Skin of body (tissue), 2 donors: ENCODE results near the gene LRRIQ4. TPM values are rescaled to one million over a fixed set of nuclear protein-coding genes. Genes with fewer than 3 reads are reported as not detected.

Experiments used
- DNase-seq: peaks from one replicate; lab custom pipeline; 2025; lab: John Stamatoyannopoulos, UW
- total RNA-seq: library from RNA; depleted of rRNA; stranded (reverse); fragments of >200 nt; gene quantifications from one replicate; pipeline ENCODE4 v1.2.3, GENCODE V29; 2014

The LRRIQ4 gene
- total RNA-seq, 1 donor from 2014 or later = not detected

DNA sequence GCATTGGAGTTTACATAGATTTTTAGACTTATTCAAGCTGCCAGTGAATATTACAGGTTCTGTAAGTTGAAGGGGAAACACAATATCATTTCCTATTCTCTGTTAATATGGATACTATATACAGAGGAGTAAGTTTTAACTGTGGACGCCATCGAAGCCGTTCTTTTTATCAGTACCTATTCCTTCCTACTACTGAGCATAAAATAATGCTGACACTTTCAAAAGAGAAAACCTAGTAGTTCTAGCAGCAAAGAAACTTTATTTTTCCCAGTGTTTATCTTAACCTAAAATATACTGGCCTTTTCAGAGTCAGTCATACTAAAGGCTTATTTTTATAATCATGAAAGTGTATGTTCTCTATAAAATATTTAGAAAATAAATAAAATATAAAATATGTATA, 42.8 kb downstream of the LRRIQ4 start:
- DNase-seq = no peak

GRCh38 chr3:169857811-169858210, 45.1 kb downstream of the LRRIQ4 start:
- no peak for DNase-seq

GRCh38 chr3:169861871-169862270, 49.2 kb downstream of the LRRIQ4 start:
- no peak for DNase-seq

DNA sequence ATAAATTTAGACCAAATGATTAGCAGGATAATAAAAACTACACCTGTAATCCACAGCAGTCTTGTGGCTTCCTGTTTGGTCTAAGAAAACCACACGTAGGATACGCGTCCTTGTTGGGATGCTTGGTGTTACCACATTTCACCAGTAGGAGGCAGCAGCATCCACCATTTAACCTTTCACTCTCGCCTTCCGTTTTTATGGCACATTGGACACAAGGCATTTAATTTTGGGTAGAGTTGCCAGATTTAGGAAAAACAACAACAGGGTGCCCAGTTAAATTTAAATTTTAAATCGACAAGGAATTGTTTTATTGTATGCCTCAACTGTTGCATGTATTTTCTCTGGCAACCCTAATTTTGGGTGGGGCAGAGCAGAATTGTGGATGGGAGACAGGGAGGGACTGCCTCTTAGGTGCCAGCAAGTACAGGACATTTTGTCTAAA, 50.8 kb downstream of the LRRIQ4 start:
- peak; percentile 16 for DNase-seq

- DNase-seq = no peak
These were observed 51.6 kb downstream of the LRRIQ4 start for GRCh38 chr3:169864270-169864669.

GRCh38 chr3:169865176-169865767, 52.6 kb downstream of the LRRIQ4 start:
- no peak for DNase-seq

DNA sequence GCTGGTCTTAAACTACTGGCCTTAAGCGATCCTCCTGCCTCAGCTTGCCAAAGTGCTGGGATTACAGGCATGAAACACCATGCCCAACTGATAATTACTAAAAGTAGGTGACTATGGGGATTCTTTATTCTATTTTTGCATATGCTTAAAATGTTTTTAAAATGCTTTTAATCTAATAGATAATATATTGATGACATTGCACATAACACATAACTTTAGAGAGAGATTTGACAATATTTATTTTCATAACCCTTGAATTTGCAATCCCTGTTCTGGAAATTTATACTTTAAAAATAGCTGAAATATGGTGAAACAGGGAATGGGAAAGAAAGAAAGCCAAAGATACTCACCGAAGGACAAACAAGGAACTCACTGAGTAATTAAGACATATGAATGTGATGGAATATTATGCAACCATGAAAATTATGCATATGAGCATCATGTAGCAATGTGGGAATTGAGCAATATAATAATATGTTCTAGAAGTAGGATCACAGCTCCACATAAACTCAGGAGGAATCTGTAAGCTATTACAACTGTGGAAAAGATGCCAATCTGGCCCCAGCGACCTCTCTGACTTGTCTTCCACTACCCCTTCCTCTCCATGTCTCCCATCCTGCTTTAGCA, 55.0 kb downstream of the LRRIQ4 start:
- no peak for DNase-seq

DNA sequence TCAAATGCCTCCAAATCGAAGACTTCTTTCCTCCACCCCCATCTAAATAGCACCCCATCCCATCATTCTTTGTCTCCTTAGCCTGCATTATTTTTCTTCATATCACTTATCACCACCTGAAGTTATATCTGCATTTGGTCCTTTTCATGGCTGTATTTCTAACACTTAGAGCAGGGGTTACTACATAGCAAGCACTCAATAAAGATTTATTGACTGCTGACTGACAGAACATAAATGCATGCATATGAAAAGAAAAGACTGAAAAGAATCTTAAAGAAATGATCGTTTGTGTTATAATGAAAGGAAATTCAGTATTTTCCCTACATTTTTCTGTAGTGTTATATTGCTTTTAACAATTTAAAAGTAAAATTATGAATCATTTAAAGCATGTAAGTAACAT, 55.7 kb downstream of the LRRIQ4 start:
- no peak for DNase-seq

GRCh38 chr3:169869484-169870220, 57.0 kb downstream of the LRRIQ4 start, which contains the start of gene LRRC31:
Gene LRRC31, minus strand, starts transcription at chr3:169869935. Its CDS starts 128 bp downstream, at chr3:169869807.
- no peak for DNase-seq

DNA sequence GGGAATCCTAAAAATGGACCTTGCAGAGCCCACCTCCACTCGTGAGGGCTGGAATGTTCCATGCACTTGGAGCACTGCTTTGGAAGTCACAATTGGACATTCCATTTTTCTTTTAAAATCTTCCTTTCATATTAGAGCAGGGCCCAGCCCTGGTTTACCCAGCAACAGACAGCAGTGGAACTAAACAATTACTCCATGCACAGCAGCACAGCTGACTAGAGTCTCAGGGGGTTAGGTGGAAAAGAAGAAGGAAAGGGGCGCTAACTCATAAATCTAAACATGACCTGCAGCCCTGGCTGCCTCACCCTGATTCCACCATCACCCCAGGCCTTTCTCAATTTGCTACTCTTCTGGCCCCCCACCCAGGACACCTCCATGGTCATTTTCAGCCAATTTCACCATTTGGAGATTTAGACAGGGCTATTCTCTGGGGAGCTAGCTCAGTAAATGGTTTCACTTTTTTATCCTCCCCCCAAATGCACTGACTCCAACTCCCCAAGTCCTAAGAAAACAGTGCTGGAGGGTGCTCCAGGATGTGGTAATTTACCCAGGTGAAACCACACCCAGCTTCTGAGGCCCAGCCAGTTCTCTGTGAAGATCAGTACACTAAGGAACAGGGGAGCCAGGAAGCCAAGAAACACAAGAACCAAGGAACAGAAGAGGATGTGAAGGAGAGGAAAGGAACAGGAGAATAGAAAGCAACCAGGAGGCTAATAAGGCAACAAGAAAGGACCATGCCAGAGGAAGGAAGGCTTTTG, 58.6 kb downstream of the LRRIQ4 start:
- DNase-seq = no peak

DNA sequence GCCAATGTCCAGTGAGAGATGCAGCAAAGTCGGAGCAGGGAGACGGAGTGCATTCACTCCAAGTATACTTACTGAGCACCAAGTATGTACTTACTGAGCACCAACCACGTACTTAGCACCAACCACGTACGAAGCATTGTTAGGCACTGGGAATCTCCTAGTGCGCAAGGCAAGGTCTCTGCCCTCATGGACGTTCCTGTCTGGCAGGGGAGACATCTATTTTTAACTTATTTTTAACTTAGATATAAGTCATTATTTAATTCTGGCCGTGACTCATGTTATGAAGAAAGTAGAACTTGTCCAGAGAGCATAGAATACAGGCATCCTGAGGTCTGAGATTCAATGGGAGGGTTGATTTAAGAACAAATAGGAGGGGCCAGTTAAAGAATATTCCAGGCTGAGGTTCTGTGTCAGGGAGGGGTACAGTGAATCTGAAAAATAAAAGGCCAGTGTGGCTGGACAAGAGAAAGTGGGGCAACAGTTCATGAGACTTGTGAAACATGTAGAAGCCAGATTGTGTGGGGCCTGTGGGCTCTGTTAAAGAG, 66.4 kb downstream of the LRRIQ4 start:
- no peak for DNase-seq

- DNase-seq = no peak
These were observed 67.3 kb downstream of the LRRIQ4 start for GRCh38 chr3:169879845-169880575.

- no peak for DNase-seq
These were observed 68.0 kb downstream of the LRRIQ4 start for GRCh38 chr3:169880576-169881250.

DNA sequence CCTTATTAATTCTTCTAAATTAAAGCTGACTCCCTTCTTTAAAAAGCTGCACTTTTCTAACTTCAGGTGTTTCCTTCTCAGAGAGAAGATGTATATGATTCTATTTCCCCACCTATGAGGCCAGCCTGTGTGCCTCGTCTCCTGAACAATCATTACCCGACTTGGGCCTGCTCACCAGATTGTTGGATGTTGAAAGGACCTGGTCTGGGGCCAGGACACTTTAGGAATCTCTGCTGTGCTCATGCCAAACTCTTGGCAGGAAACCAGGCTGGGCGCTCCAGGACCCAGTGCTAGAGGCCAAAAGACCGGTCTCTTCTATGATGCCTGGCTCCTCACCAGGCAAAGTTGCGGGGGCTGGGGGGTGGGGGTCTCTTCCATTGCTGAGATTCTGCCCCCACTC, 74.0 kb downstream of the LRRIQ4 start:
- no peak for DNase-seq

Other genes starting within 250 kb of the LRRIQ4 start
- gene MECOM, start 149.2 kb upstream of the LRRIQ4 start, total RNA-seq = 10.8 TPM
- gene TERC, start 47.8 kb upstream of the LRRIQ4 start, total RNA-seq = 69.1 TPM
- 1.7 TPM for gene ACTRT3, start 43.3 kb upstream of the LRRIQ4 start, total RNA-seq
- gene MYNN, start 39.5 kb upstream of the LRRIQ4 start, total RNA-seq = 34.0 TPM
- 2.7 TPM for gene LRRC34, start within 50 bp of the LRRIQ4 start, total RNA-seq
- gene LRRC31, start 57.1 kb downstream of the LRRIQ4 start, total RNA-seq = not detected
- not detected for gene SAMD7, start 98.7 kb downstream of the LRRIQ4 start, total RNA-seq
- gene SEC62, start 153.9 kb downstream of the LRRIQ4 start, total RNA-seq = 52.8 TPM
- 4.6 TPM for gene GPR160, start 225.1 kb downstream of the LRRIQ4 start, total RNA-seq